Stimulated activated naive B cell treated with anti-CD40 and anti-IgM and Interleukin-4, amounts not matched to agents 10 μg/mL and 1 μg/mL and 100 μg/mL, for 72 hours (primary cell): ENCODE measurements around the gene ALPG.
A peak's percentile ranks its signal among the peaks of the same experiment; 100 is the strongest.
"Not testable (repeated sequence)": the region's sequence is repeated elsewhere in the genome, so short reads cannot be mapped to it uniquely, and the experiment has no call there.

ENCODE experiments used
- ATAC-seq, 2 donors: fragments of 150-1000 bp; cut with Tn5 transposase; replicated peaks; 2 replicates each; pipeline ENCODE4 v1.10.0; 2021; ENCODE audit warnings: moderate library complexity in 1 of 2
- DNase-seq: peaks from one replicate; pipeline ENCODE4 v3.0.0; 2021
- H3K27ac Mint-ChIP-seq: one replicate; pipeline ENCODE4 v1.8.0; 2022; ENCODE audit warnings: mild to moderate bottlenecking, mixed read lengths
- H3K27me3 Mint-ChIP-seq, 2 donors: one replicate each; pipeline ENCODE4 v1.8.0; 2022; ENCODE audit warnings: mixed read lengths in 2 of 2
- H3K36me3 Mint-ChIP-seq, 2 donors: one replicate each; pipeline ENCODE4 v1.8.0; 2022; ENCODE audit warnings: mixed read lengths in 2 of 2, mild to moderate bottlenecking in 1 of 2
- H3K4me1 Mint-ChIP-seq, 2 donors: one replicate each; pipeline ENCODE4 v1.8.0; 2022; ENCODE audit warnings: mixed read lengths in 2 of 2, mild to moderate bottlenecking in 1 of 2
- H3K4me3 Mint-ChIP-seq, 2 donors: one replicate each; pipeline ENCODE4 v1.8.0; 2022; ENCODE audit warnings: mild to moderate bottlenecking in 2 of 2, mixed read lengths in 2 of 2, moderate library complexity in 1 of 2
- H3K9me3 Mint-ChIP-seq, 2 donors: one replicate each; pipeline ENCODE4 v1.8.0; 2022; ENCODE audit warnings: mixed read lengths in 2 of 2, mild to moderate bottlenecking in 1 of 2

The ALPG gene

DNA sequence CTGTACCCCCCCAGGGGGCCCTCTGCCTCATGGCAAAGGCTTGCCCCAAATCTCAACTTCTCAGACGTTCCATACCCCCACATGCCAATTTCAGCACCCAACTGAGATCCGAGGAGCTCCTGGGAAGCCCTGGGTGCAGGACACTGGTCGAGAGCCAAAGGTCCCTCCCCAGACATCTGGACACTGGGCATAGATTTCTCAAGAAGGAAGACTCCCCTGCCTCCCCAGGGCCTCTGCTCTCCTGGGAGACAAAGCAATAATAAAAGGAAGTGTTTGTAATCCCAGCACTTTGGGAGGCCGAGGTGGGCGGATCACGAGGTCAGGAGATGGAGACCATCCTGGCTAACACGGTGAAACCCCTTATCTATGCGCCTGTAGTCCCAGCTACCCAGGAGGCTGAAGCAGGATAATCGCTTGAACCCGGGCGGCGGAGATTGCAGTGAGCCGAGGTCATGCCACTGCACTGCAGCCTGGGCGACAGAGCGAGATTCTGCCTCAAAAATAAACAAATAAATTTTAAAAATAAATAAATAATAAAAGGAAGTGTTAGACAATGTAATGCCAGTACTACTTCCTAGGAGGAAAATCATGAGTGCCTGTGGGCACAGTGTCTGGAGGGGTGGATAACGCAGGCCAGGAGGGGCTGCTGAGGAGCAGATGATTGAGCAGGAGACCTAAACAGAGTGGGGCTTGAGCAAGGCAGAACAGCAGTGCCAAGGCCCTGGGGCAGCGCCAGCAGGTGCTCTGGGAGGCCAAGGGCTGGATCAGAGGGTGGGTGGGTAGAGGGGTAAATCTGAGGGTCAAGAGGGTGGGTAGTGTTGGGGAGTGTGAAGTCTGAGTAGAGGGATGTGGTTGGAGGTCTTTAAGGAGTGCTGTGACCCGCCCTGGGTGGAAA lies 24.1 kb upstream of the ALPG start:
- no peak for ATAC-seq
- peaks cover 26 to 33% of the 10 kb centered on the region in 2 donors for H3K27me3 Mint-ChIP-seq

DNA sequence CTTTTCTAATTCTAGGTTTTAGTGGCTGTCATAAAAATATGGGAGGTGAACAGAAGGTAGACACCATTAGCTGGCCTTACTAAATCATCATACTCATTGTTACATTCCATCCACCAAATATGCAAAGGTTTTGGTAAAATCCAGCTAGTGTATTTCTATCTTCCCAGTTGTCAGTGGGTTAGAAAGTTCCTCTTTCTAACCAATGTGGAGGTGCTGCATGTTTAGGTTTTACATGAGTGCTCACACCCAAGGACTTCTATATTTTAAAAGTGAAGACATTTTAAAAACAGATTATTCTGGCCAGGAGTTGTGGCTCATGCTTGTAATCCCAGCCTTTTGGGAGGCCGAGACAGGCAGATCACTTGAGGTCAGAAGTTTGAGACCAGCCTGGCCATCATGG lies 22.2 kb upstream of the ALPG start:
- peaks cover 20 to 37% of the 10 kb centered on the region in 2 donors for H3K4me1 Mint-ChIP-seq
- no peak overlapping the region for H3K4me3 Mint-ChIP-seq
- no peak overlapping the region for H3K27ac Mint-ChIP-seq
- peaks cover 0 to 3% of the 10 kb centered on the region in 2 donors for H3K36me3 Mint-ChIP-seq
- peaks cover 1 to 3% of the 10 kb centered on the region in 2 donors for H3K9me3 Mint-ChIP-seq
- ATAC-seq (peak in 1 of 2 donors; percentile 35), DNase-seq (no peak)
- peaks cover 28 to 38% of the 10 kb centered on the region in 2 donors for H3K27me3 Mint-ChIP-seq

More for the DNA sequence above, 24.1 kb upstream of the ALPG start:
- no peak for DNase-seq
- Mint-ChIP-seq H3K9me3 (peaks cover 1 to 3% of the 10 kb centered on the region in 2 donors), H3K4me1 (peaks cover 21 to 37% of the 10 kb centered on the region in 2 donors), H3K36me3 (peaks cover 0 to 3% of the 10 kb centered on the region in 2 donors), H3K4me3 (no peak overlapping the region), H3K27ac (peak overlapping the region; percentile 44)

DNA sequence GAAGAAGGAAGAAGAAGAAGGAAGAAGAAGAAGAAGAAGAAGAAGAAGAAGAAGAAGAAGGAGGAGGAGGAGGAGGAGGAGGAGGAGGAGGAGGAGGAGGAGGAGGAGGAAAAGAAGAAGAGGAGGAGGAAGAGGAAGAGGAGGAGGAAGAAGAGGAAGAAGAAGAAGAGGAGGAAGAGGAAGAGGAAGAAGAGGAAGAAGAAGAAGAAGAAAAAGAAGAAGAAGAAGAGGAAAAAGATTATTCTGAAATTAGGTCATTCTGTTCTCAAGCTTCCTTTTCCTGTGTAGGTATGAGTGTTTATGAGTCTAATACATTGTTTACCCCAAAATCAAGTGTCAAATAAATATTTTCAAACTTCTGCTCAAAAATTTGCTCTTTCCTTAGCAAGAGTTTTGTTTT lies 21.6 kb upstream of the ALPG start:
- H3K9me3 Mint-ChIP-seq, ATAC-seq, H3K36me3 Mint-ChIP-seq, DNase-seq: not testable (repeated sequence)
- peak overlapping the region in 1 of 2 donors; percentile 21 for H3K4me3 Mint-ChIP-seq
- peaks cover 30 to 37% of the 10 kb centered on the region in 2 donors for H3K27me3 Mint-ChIP-seq
- peak overlapping the region; percentile 78 for H3K27ac Mint-ChIP-seq
- peaks cover 17 to 37% of the 10 kb centered on the region in 2 donors for H3K4me1 Mint-ChIP-seq

GRCh38 chr2:232385660-232386489 lies 20.8 kb upstream of the ALPG start:
- Mint-ChIP-seq H3K36me3 (peaks cover 0 to 3% of the 10 kb centered on the region in 2 donors), H3K27me3 (peaks cover 35 to 38% of the 10 kb centered on the region in 2 donors), H3K4me1 (peaks cover 17 to 37% of the 10 kb centered on the region in 2 donors), H3K4me3 (peak overlapping the region in 1 of 2 donors; percentile 17), H3K27ac (no peak overlapping the region), H3K9me3 (peaks cover 1 to 3% of the 10 kb centered on the region in 2 donors)
- no peak for DNase-seq
- no peak for ATAC-seq

DNA sequence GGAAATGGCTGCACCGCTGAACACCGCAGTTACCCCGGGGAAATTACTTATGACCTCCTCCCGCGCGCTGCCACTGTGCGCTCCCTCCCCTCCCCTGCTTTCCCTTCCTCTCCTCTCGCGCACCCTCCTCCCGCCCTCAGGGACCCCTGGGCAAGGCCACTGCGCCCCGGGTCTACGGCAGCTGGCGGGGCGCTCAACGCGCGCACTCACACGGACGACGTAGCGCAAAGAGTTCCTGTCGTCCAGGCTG lies 20.2 kb upstream of the ALPG start:
- peaks cover 0 to 3% of the 10 kb centered on the region in 2 donors for H3K36me3 Mint-ChIP-seq
- peaks cover 1 to 3% of the 10 kb centered on the region in 2 donors for H3K9me3 Mint-ChIP-seq
- no peak for DNase-seq
- H3K4me1 Mint-ChIP-seq: peaks cover 17 to 37% of the 10 kb centered on the region in 2 donors
- ATAC-seq: no peak
- H3K4me3 Mint-ChIP-seq: peak overlapping the region in 1 of 2 donors; percentile 17
- no peak overlapping the region for H3K27ac Mint-ChIP-seq
- H3K27me3 Mint-ChIP-seq: peaks cover 35 to 40% of the 10 kb centered on the region in 2 donors

- H3K27ac Mint-ChIP-seq: no peak overlapping the region
- no peak for DNase-seq
- peaks cover 0 to 3% of the 10 kb centered on the region in 2 donors for H3K36me3 Mint-ChIP-seq
- peaks cover 14 to 32% of the 10 kb centered on the region in 2 donors for H3K4me1 Mint-ChIP-seq
- H3K27me3 Mint-ChIP-seq: peaks cover 30 to 37% of the 10 kb centered on the region in 2 donors
- H3K4me3 Mint-ChIP-seq: peak overlapping the region in 1 of 2 donors; percentile 39
- peaks cover 1 to 3% of the 10 kb centered on the region in 2 donors for H3K9me3 Mint-ChIP-seq
- peak in 1 of 2 donors; percentile 29 for ATAC-seq
Observed at GRCh38 chr2:232386740-232387450, 19.7 kb upstream of the ALPG start.

- Mint-ChIP-seq H3K4me3 (no peak overlapping the region), H3K4me1 (peaks cover 14 to 30% of the 10 kb centered on the region in 2 donors), H3K27me3 (peaks cover 26 to 32% of the 10 kb centered on the region in 2 donors), H3K27ac (no peak overlapping the region), H3K36me3 (peaks cover 0 to 3% of the 10 kb centered on the region in 2 donors), H3K9me3 (peaks cover 1 to 3% of the 10 kb centered on the region in 2 donors)
- DNase-seq: no peak
- no peak for ATAC-seq
Observed at GRCh38 chr2:232387451-232388171, 19.0 kb upstream of the ALPG start.

GRCh38 chr2:232388324-232388891 lies 18.2 kb upstream of the ALPG start:
- ATAC-seq (no peak), DNase-seq (no peak)
- Mint-ChIP-seq H3K36me3 (peaks cover 0 to 3% of the 10 kb centered on the region in 2 donors), H3K27ac (no peak overlapping the region), H3K27me3 (peaks cover 26 to 28% of the 10 kb centered on the region in 2 donors), H3K4me1 (peaks cover 14 to 30% of the 10 kb centered on the region in 2 donors), H3K4me3 (no peak overlapping the region), H3K9me3 (peaks cover 1 to 3% of the 10 kb centered on the region in 2 donors)

DNA sequence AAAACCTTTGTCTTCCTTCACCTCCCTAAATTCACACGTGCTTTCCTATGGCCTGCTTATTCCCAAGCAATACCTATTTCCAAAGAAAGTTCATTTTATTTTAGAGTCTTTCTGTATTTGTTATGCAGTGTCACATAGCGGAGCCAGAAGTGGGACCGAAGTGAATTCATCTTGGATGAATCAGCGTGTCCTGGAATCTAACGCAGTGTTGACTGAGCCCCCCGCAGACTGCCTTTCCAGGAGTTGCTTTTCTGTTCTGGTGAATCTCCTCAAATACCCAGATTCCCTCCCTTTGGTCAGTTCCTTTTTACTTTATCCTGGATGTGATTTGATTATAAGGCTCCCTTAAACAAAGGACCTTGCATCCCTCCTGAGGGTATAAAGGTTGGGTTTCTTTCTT lies 17.3 kb upstream of the ALPG start:
- Mint-ChIP-seq H3K36me3 (peaks cover 0 to 3% of the 10 kb centered on the region in 2 donors), H3K4me1 (peaks cover 10 to 23% of the 10 kb centered on the region in 2 donors), H3K4me3 (no peak overlapping the region), H3K9me3 (peaks cover 1 to 3% of the 10 kb centered on the region in 2 donors), H3K27me3 (peaks cover 26 to 28% of the 10 kb centered on the region in 2 donors), H3K27ac (no peak overlapping the region)
- DNase-seq (no peak), ATAC-seq (no peak)

- Mint-ChIP-seq H3K4me1 (peaks cover 6 to 15% of the 10 kb centered on the region in 2 donors), H3K27ac (no peak overlapping the region), H3K27me3 (peaks cover 23 to 29% of the 10 kb centered on the region in 2 donors), H3K9me3 (no peaks in the 10 kb centered on the region), H3K36me3 (no peaks in the 10 kb centered on the region), H3K4me3 (no peak overlapping the region)
- DNase-seq (no peak), ATAC-seq (no peak)
Observed at GRCh38 chr2:232390661-232391060, 16.0 kb upstream of the ALPG start.

DNA sequence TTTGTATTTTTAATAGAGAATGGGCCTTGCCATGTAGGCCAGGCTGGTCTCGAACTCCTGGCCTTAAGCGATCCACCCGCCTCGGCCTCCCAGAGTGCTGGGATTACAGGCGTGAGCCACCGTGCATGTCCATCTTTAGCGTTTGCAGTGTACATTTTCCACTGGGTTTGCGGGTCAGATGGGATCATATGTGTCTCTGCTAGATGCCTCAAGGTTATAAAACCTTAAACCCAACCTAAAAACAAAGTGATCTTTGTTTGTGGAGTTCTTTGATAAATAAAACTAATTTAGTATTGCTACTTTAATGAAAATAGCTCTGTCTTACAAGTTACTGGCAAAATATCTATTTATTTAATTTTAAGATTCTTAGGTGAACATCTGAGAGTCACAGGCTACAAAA lies 13.1 kb upstream of the ALPG start:
- ATAC-seq (no peak), DNase-seq (no peak)

DNA sequence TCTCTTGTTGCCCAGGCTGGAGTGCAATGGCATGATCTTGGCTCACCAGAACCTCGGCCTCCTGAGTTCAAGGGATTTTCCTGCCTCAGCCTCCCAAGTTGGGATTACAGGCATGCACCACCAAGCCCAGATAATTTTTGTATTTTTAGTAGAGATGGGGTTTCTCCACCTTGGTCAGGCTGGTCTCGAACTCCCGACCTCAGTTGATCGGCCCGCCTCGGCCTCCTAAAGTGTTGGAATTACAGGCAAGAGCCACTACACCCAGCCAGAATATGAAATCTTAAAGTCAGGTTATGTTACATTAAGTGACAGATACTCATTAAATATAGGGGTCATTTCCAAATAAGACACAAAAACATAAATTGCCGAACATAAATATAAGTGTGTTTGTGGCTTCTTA lies 12.2 kb upstream of the ALPG start:
- H3K9me3 Mint-ChIP-seq, H3K4me1 Mint-ChIP-seq, ATAC-seq, H3K27ac Mint-ChIP-seq, H3K4me3 Mint-ChIP-seq, H3K36me3 Mint-ChIP-seq, DNase-seq: not testable (repeated sequence)
- H3K27me3 Mint-ChIP-seq: peaks cover 9 to 24% of the 10 kb centered on the region in 2 donors

More for the DNA sequence above, 13.1 kb upstream of the ALPG start:
- Mint-ChIP-seq H3K36me3 (no peaks in the 10 kb centered on the region), H3K27ac (no peak overlapping the region), H3K9me3 (no peaks in the 10 kb centered on the region), H3K27me3 (peaks cover 12 to 29% of the 10 kb centered on the region in 2 donors), H3K4me3 (no peak overlapping the region), H3K4me1 (peaks cover 0 to 9% of the 10 kb centered on the region in 2 donors)

GRCh38 chr2:232395586-232395985 lies 11.1 kb upstream of the ALPG start:
- H3K9me3 Mint-ChIP-seq: no peaks in the 10 kb centered on the region
- H3K27me3 Mint-ChIP-seq: peaks cover 9 to 20% of the 10 kb centered on the region in 2 donors
- H3K4me1 Mint-ChIP-seq: peaks cover 6 to 17% of the 10 kb centered on the region in 2 donors
- DNase-seq: no peak
- no peaks in the 10 kb centered on the region for H3K36me3 Mint-ChIP-seq
- ATAC-seq: no peak
- no peak overlapping the region for H3K27ac Mint-ChIP-seq
- H3K4me3 Mint-ChIP-seq: no peak overlapping the region
